H1 (cell line): ENCODE results near the gene SSPN. TPM values are rescaled to one million over a fixed set of nuclear protein-coding genes. Genes with fewer than 3 reads are reported as not detected.

Source experiments
- BRCA1 ChIP-seq: IDR thresholded peaks from 2 replicates; pipeline ENCODE4 v1.6.1; 2012; ENCODE audit warnings: low read depth, low read length, improper control_type of control experiment
- CBX8 ChIP-seq: fragments of 300-800, 300-1000 bp; sonication (generic); IDR thresholded peaks from 2 replicates; pipeline ENCODE4 v1.7.1; 2016; ENCODE audit warnings: low read depth, low read length, borderline replicate concordance
- NRF1 ChIP-seq: IDR thresholded peaks from 2 replicates; pipeline ENCODE4 v1.6.1; 2011; ENCODE audit warnings: mild to moderate bottlenecking, low read depth, low read length, improper control_type of control experiment
- POLR2A ChIP-seq, 2 experiments: IDR thresholded peaks; 1 replicate in 1 of 2; 2 replicates in 1 of 2; pipeline ENCODE4 v1.6.1; 2011; ENCODE audit warnings: low read depth in 2 of 2, low read length in 2 of 2, mild to moderate bottlenecking in 2 of 2; ENCODE audit errors: control extremely low read depth in 1 of 2
- POLR2AphosphoS5 ChIP-seq: IDR thresholded peaks from 2 replicates; pipeline ENCODE4 v1.6.1; 2011; ENCODE audit warnings: low read depth, low read length
- SUZ12 ChIP-seq: fragments of 200-600 bp; sonication (generic); IDR thresholded peaks from 2 replicates; pipeline ENCODE4 v1.6.1; 2012; ENCODE audit warnings: mild to moderate bottlenecking, inconsistent platforms, low read length, moderate library complexity, mixed read lengths
- TBP ChIP-seq: IDR thresholded peaks from 2 replicates; pipeline ENCODE4 v1.6.1; 2011; ENCODE audit warnings: low read depth, low read length, improper control_type of control experiment
- polyA plus RNA-seq, 7 experiments: library from polyadenylated mRNA; depleted of rRNA in 3 of 7; stranded (reverse) in 5 of 7; unstranded in 2 of 7; fragments of >200 nt in 5 of 7; fragments of 200-250 nt in 2 of 7; gene quantifications; 1 replicate in 5 of 7; 2 replicates in 1 of 7; 4 replicates in 1 of 7; pipeline versions ENCODE4 v1.2.1 to v1.2.3, GENCODE V29; 2011 to 2013; ENCODE audit warnings: missing spikeins in 2 of 7, mixed read lengths in 2 of 7
- total RNA-seq: library from RNA; stranded (reverse); fragmentation: NEBNext Ultra II Directional; extraction: Animal tissue kit (Norgen Biotek cat#: 25700); gene quantifications from 2 replicates; pipeline ENCODE4 v1.2.1, GENCODE V29; 2021
- TF ChIP-seq, protein P1 (sequence below): IDR thresholded peaks from 2 replicates; pipeline ENCODE4 v1.6.1; 2012; ENCODE audit warnings: inconsistent platforms
- TF ChIP-seq, protein P2 (sequence below): IDR thresholded peaks from 2 replicates; pipeline ENCODE4 v1.6.1; 2012; ENCODE audit warnings: inconsistent platforms

The SSPN gene
- total and polyA plus RNA-seq, 2 of the 8 experiments (the other 6 are each of a cell fraction or from before 2014, with no cell fraction given): 0.86 to 1.8 TPM

DNA sequence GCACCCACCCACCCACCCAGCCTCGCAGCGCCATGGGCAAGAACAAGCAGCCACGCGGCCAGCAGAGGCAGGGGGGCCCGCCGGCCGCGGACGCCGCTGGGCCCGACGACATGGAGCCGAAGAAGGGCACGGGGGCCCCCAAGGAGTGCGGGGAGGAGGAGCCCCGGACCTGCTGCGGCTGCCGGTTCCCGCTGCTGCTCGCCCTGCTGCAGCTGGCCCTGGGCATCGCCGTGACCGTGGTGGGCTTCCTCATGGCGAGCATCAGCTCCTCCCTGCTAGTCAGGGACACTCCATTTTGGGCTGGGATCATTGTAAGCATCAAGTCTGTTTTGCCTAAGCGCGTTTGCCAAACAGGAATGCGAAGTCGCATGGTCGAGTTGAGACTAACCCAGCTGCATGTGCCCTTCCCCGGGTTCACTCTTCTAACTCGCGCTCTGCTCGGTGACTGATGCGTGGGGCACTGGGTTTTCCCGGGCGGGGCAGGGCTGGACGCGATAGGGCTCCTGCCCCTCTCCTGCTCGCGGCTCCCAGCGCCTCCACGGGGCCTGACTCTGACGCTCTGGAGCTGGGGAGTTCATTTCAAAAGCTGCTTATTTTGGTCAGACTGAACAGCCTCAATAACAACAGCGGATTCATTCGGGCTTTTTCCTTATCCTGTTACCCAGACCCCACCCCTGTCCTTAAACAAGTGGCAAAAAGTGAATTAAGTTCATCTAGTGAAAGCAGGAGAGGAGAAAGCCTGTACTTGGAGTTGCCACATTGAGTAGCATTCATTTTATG is 458 bp downstream of the SSPN start (continued):
- TF ChIP-seq NRF1: no peak
- TF ChIP-seq SUZ12: peak; percentile 66
- TF ChIP-seq POLR2A (IDR thresholded peaks at IDR 0.05; ENCODE audit: control extremely low read depth in 1 of 2, low read depth in 2 of 2, low read length in 2 of 2): peak in 1 of 2 experiments; percentile 57; a peak in 2 of 3 replicates
- TF ChIP-seq, protein P1, sequence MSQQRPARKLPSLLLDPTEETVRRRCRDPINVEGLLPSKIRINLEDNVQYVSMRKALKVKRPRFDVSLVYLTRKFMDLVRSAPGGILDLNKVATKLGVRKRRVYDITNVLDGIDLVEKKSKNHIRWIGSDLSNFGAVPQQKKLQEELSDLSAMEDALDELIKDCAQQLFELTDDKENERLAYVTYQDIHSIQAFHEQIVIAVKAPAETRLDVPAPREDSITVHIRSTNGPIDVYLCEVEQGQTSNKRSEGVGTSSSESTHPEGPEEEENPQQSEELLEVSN: 0 out of 2 replicates have a peak, but pooled peaks have one; percentile 49
- peak; percentile 33; the same call in 1 of the 2 replicates for TF ChIP-seq POLR2AphosphoS5
- no peak for TF ChIP-seq TBP
- TF ChIP-seq, protein P2, sequence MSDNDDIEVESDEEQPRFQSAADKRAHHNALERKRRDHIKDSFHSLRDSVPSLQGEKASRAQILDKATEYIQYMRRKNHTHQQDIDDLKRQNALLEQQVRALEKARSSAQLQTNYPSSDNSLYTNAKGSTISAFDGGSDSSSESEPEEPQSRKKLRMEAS: peak; percentile 74
- no peak for TF ChIP-seq CBX8
- no peak for TF ChIP-seq BRCA1
- TF ChIP-seq, all 59 proteins: peak for 12
